Right atrium auricular region (tissue), 2 donors: Measurements from ENCODE around the gene MROH7. TPM values are rescaled to one million over a fixed set of nuclear protein-coding genes. Genes with fewer than 3 reads are reported as not detected.

Source experiments
- DNase-seq: peaks from one replicate; pipeline ENCODE4 v3.0.0-alpha.2; 2019; ENCODE audit warnings: low spot score
- H3K27ac ChIP-seq, 2 donors: fragments of 200-600 bp; sonication (generic); 1 replicate in 1 of 2; 2 replicates in 1 of 2; pipeline ENCODE4 v1.5.1; 2016 to 2019
- H3K27me3 ChIP-seq, 2 donors: fragments of 200-600 bp; sonication (generic); one replicate each; pipeline versions ENCODE4 v1.5.1 to v1.6.0; 2017 to 2019
- H3K36me3 ChIP-seq: fragments of 200-600 bp; sonication (generic); one replicate; pipeline ENCODE4 v1.5.1; 2016
- H3K4me1 ChIP-seq, 2 donors: fragments of 200-600 bp; sonication (generic); one replicate each; pipeline versions ENCODE4 v1.5.1 to v1.6.0; 2017 to 2019
- H3K4me3 ChIP-seq, 2 donors: fragments of 200-600 bp; sonication (generic); 1 replicate in 1 of 2; 2 replicates in 1 of 2; pipeline ENCODE4 v1.5.1; 2017 to 2019; ENCODE audit warnings: mild to moderate bottlenecking in 1 of 2, moderate library complexity in 1 of 2
- H3K9me3 ChIP-seq, 2 donors: fragments of 200-600 bp; sonication (generic); one replicate each; pipeline ENCODE4 v1.5.1; 2019
- CTCF ChIP-seq, 2 donors: fragments of 200-600 bp; sonication (generic); IDR thresholded peaks; one replicate each; pipeline ENCODE4 v1.5.1; 2019; ENCODE audit warnings: antibody characterized with exemption in 2 of 2
- total RNA-seq, 2 donors: library from RNA; depleted of rRNA; stranded (reverse); fragments of >200 nt; gene quantifications; one replicate each; pipeline ENCODE4 v1.1.0, GENCODE V29; 2016

MROH7 gene
- total RNA-seq, 2 donors from 2014 or later = 5.5 to 6.9 TPM

GRCh38 chr1:54748094-54748835, 106.7 kb downstream of the MROH7 start:
- no peak overlapping the region for H3K27ac ChIP-seq
- no peak for DNase-seq

GRCh38 chr1:54750596-54750995, 109.0 kb downstream of the MROH7 start:
- H3K4me3 ChIP-seq = no peak overlapping the region
- H3K27me3 ChIP-seq = no peaks in the 10 kb centered on the region
- no peak for DNase-seq
- no peaks in the 10 kb centered on the region for H3K9me3 ChIP-seq
- no peaks in the 10 kb centered on the region for H3K4me1 ChIP-seq
- H3K27ac ChIP-seq = no peak overlapping the region
- no peak for TF ChIP-seq CTCF (IDR thresholded peaks at IDR 0.05)
- H3K36me3 ChIP-seq = no peaks in the 10 kb centered on the region

More at GRCh38 chr1:54748094-54748835, 106.7 kb downstream of the MROH7 start:
- Histone ChIP-seq H3K4me1 (no peaks in the 10 kb centered on the region), H3K27me3 (no peaks in the 10 kb centered on the region), H3K36me3 (no peaks in the 10 kb centered on the region), H3K9me3 (no peaks in the 10 kb centered on the region), H3K4me3 (no peak overlapping the region)
- no peak for TF ChIP-seq CTCF (IDR thresholded peaks at IDR 0.05)

GRCh38 chr1:54751426-54751825, 109.8 kb downstream of the MROH7 start:
- DNase-seq = no peak
- Histone ChIP-seq H3K9me3 (no peaks in the 10 kb centered on the region), H3K27me3 (no peaks in the 10 kb centered on the region), H3K4me3 (no peak overlapping the region), H3K4me1 (no peaks in the 10 kb centered on the region), H3K36me3 (no peaks in the 10 kb centered on the region), H3K27ac (no peak overlapping the region)
- TF ChIP-seq CTCF (IDR thresholded peaks at IDR 0.05) = no peak

GRCh38 chr1:54754045-54754444, 112.5 kb downstream of the MROH7 start:
- Histone ChIP-seq H3K36me3 (peaks cover 18% of the 10 kb centered on the region), H3K27ac (no peak overlapping the region), H3K4me1 (no peaks in the 10 kb centered on the region), H3K9me3 (no peaks in the 10 kb centered on the region), H3K4me3 (no peak overlapping the region), H3K27me3 (no peaks in the 10 kb centered on the region)
- DNase-seq = no peak
- no peak for TF ChIP-seq CTCF (IDR thresholded peaks at IDR 0.05)

GRCh38 chr1:54754486-54755285, 113.1 kb downstream of the MROH7 start:
- Histone ChIP-seq H3K36me3 (peaks cover 18% of the 10 kb centered on the region), H3K27me3 (no peaks in the 10 kb centered on the region), H3K27ac (no peak overlapping the region), H3K4me3 (no peak overlapping the region), H3K4me1 (no peaks in the 10 kb centered on the region), H3K9me3 (no peaks in the 10 kb centered on the region)
- DNase-seq = no peak
- TF ChIP-seq CTCF (IDR thresholded peaks at IDR 0.05) = no peak
